Activated CD8-positive, alpha-beta memory T cell treated with anti-CD3 and anti-CD28 coated beads for 4 hours (primary cell): ENCODE results near the gene ATP1A4.

Experiments used
- DNase-seq, 2 donors: peaks; one replicate each; pipeline ENCODE4 v3.0.0-alpha.2; 2020; ENCODE audit warnings: low read depth in 2 of 2

Gene ATP1A4

GRCh38 chr1:160206036-160206389 is 54.6 kb downstream of the ATP1A4 start:
- DNase-seq: peak; percentile 24 to 46

GRCh38 chr1:160206421-160207117 is 55.2 kb downstream of the ATP1A4 start:
- no peak for DNase-seq

- DNase-seq: no peak
Observed at GRCh38 chr1:160207118-160207650, 55.8 kb downstream of the ATP1A4 start.

- DNase-seq: no peak
Observed at GRCh38 chr1:160207771-160208556, 56.6 kb downstream of the ATP1A4 start.

- DNase-seq: no peak
Observed at GRCh38 chr1:160208557-160209320, 57.3 kb downstream of the ATP1A4 start.

- DNase-seq: no peak
Observed at GRCh38 chr1:160209321-160210046, 58.1 kb downstream of the ATP1A4 start.

- DNase-seq: no peak
Observed at GRCh38 chr1:160210561-160210960, 59.2 kb downstream of the ATP1A4 start.

GRCh38 chr1:160211046-160211790 is 59.8 kb downstream of the ATP1A4 start:
- no peak for DNase-seq

GRCh38 chr1:160214481-160215140 is 63.2 kb downstream of the ATP1A4 start:
- no peak for DNase-seq

GRCh38 chr1:160216301-160216700 is 64.9 kb downstream of the ATP1A4 start:
- no peak for DNase-seq

GRCh38 chr1:160217481-160218051 is 66.2 kb downstream of the ATP1A4 start:
- no peak for DNase-seq

GRCh38 chr1:160219062-160219929 is 67.9 kb downstream of the ATP1A4 start:
- DNase-seq: no peak

GRCh38 chr1:160220301-160220700 is 68.9 kb downstream of the ATP1A4 start:
- no peak for DNase-seq

GRCh38 chr1:160221089-160221488 is 69.7 kb downstream of the ATP1A4 start:
- no peak for DNase-seq

- DNase-seq: no peak
Observed at GRCh38 chr1:160222546-160222945, 71.1 kb downstream of the ATP1A4 start.

GRCh38 chr1:160224606-160225005 is 73.2 kb downstream of the ATP1A4 start:
- DNase-seq: no peak

GRCh38 chr1:160225345-160225744 is 73.9 kb downstream of the ATP1A4 start:
- DNase-seq: no peak

GRCh38 chr1:160226623-160227022 is 75.2 kb downstream of the ATP1A4 start:
- DNase-seq: no peak

- DNase-seq: no peak
Observed at GRCh38 chr1:160227034-160227433, 75.6 kb downstream of the ATP1A4 start.
